AG09309 (cell line): ENCODE measurements around the gene SPINT2.

Source experiments
- DNase-seq: peaks from one replicate; pipeline ENCODE4 v3.0.0-alpha.2; 2010; ENCODE audit warnings: low read depth
- H3K4me3 ChIP-seq: 2 replicates; pipeline ENCODE4 v1.5.1; 2011; ENCODE audit warnings: mild to moderate bottlenecking, low read depth, low read length, moderate library complexity; ENCODE audit not compliant: control insufficient read depth
- TF ChIP-seq, protein P1 (sequence below): IDR thresholded peaks from 2 replicates; pipeline ENCODE4 v1.5.1; 2011; ENCODE audit warnings: mild to moderate bottlenecking, low read depth, low read length, inconsistent platforms; ENCODE audit not compliant: insufficient read depth, control insufficient read depth; ENCODE audit errors: missing control alignments

The SPINT2 gene

DNA sequence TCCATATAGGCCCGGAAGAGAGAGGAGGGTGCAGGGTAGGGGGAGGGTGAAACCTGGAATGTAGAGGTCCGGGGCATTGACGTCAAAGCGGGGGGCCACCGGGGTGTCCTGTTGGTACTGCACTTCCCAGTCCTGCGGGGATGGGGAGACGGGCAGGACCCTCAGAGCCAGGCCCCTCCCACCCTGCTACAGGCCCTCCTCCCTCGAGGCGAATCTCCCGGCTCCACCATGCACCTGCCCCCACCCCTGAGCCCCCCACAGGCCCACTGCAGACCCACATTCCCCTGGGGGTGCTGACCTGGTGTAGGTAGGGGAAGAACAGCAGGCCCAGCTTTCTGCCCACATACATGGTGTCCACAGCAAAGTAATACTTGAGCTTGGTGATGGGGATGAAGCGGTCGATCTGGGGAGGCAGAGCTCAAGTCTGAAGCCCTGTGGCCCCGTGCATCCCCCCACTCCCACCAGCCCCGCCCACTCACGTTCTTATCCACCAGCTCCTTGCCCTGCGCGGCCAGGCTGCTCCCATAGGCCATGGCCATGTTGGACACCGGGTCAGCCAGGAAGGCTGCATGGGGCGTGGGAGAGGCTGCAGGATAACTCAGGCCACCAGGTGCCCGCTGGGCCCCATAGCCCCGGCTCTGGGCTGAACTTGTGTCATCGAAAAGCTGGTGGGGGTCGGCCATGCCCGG, 44.7 kb downstream of the SPINT2 start:
- no peak for DNase-seq

DNA sequence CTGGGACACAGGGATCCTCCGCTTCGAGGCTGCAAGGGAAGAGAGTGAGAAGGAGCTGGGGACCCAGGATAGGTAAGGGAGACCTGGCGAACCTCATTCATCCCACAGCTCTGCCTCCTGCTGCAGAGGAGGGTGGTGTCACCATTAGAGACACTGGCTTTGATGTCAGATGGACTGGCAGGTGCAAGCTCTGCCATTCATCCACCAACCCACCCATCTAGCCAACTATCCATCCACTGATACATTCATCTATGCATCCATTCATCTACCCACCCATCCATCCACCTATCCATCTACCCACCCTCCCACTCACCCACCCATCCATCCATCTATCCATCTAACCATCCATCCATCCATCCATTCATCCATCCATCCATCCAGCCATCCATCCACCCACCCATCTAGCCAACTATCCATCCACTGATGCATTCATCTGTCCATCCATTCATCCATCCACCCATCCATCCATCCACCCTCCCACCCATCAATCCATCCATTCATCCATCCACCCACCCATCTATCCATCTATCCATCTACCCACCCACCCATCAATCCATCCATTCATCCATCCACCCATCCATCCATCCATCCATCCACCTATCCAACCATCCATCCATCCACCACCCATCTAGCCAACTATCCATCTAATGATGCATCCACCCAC, 45.4 kb downstream of the SPINT2 start:
- no peak overlapping the region for H3K4me3 ChIP-seq
- DNase-seq, result no peak
- TF ChIP-seq, protein P1, sequence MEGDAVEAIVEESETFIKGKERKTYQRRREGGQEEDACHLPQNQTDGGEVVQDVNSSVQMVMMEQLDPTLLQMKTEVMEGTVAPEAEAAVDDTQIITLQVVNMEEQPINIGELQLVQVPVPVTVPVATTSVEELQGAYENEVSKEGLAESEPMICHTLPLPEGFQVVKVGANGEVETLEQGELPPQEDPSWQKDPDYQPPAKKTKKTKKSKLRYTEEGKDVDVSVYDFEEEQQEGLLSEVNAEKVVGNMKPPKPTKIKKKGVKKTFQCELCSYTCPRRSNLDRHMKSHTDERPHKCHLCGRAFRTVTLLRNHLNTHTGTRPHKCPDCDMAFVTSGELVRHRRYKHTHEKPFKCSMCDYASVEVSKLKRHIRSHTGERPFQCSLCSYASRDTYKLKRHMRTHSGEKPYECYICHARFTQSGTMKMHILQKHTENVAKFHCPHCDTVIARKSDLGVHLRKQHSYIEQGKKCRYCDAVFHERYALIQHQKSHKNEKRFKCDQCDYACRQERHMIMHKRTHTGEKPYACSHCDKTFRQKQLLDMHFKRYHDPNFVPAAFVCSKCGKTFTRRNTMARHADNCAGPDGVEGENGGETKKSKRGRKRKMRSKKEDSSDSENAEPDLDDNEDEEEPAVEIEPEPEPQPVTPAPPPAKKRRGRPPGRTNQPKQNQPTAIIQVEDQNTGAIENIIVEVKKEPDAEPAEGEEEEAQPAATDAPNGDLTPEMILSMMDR, result no peak

More for the DNA sequence above, 44.7 kb downstream of the SPINT2 start:
- no peak overlapping the region for H3K4me3 ChIP-seq
- TF ChIP-seq, protein P1, result no peak

DNA sequence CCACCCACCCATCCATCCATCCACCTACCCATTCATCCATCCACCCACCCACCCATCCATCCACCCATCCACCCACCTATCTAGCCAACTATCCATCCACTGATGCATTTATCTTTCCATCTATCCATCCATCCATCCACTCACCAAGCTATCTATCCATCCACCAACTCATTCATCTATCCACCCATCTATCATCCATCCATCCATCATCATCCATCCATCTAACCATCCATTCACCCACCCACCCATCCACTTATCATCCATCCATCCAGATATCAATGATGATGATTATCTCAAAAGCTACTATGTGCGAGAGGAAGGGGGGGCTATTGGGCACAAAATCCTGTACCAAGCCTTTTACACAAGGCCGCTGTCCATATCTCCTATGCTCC, 45.9 kb downstream of the SPINT2 start:
- TF ChIP-seq, protein P1, result no peak
- DNase-seq, result no peak
- H3K4me3 ChIP-seq, result no peak overlapping the region

DNA sequence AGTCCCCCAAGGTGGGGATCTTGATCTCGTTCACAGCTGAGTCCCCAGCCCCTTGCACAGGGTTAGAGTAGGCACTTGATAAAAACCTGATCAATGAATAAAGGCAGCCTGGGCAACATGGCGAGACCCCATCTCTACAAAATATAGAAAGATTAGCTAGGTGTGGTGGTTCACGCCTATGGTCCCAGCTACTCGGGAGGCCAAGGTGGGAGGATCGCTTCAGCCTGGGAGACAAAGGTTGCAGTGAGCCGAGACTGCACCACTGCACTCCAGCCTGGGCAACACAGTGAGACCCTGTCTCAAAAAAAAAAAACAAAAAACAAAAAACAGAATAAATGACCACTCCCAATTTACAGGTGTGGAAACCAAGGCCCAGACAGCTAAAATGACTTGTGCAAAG, 46.6 kb downstream of the SPINT2 start:
- H3K4me3 ChIP-seq, result no peak overlapping the region
- TF ChIP-seq, protein P1, result no peak
- no peak for DNase-seq

DNA sequence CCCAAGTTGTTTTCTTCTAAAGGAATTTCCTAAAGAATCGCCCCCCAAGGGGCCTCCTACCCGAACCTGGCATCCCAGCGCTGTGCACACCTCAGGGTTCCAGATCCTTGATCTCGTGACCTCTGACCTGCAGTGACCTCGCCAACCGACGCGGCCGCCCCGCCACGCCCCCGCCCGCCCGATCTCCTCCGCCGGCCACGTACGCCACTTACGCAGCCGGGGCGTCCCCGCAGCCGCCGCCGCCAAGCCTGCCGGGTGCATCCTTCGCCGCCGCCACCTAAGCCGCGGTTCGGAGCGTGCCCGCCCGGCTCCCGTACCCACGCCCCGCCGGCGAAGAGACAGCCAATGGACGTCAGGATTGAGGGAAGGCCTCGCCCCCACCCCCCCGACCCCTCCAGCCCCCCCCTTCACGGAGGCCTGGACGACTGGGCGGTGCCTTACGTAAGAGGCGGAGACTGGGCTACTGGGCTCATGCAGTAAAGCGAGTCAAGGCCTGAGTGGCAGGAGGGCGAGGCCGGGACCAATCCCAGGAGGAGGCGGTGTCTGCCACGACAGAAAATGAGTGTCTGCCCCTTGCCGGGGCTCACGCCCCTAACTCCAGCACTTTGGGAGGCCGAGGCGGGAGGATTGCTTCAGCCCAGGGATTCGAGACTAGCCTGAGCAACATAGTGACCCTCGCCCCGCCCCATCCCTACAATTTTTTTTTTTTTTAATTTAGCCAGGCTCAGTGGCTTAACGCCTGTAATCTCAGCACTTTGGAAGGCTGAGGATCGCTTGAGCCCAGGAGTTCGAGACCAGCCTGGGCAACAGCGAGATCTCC, 51.5 kb downstream of the SPINT2 start, which contains the start of gene YIF1B:
Gene YIF1B, minus strand, starts transcription at position 291 of the 820 bp plus-strand sequence. Its CDS starts 30 bp downstream, at position 261.
- TF ChIP-seq, protein P1, result no peak
- H3K4me3 ChIP-seq, result peak within 1 kb of the TSS; percentile 89
- peak; percentile 84 for DNase-seq

DNA sequence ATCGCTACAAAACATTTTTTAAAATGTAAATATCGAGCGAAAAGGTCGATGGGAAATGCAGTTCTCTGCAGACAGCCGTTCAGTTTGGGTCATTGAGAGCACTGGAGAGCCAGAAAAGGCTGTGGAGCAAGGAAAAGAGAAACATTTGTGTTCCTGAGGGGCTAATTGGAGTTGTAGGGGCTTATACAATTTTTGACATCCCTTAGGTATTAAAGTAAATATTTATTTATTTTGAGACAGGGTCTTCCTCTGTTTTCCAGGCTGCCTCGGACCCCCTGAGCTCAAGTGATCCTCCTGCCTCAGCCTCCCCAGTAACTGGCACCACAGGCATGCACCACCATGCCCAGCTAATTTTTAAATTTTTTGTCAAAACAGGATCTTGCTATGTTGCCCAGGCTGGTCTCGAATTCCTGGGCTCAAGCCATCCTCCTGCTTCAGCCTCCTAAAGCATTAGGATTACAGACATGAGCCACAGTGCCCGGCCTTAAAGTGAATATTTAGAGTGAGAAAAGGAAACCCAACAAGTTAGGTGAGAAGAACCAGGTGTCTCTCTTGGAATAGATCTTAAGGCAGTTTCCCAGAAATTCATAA, 52.2 kb downstream of the SPINT2 start:
- TF ChIP-seq, protein P1, result no peak
- DNase-seq, result no peak
- H3K4me3 ChIP-seq, result no peak overlapping the region; the same call in 1 of the 2 replicates
